UCSD-AML1 (cell line): ENCODE data around the gene MGAM2.
"Not testable (repeated sequence)": the region's sequence is repeated elsewhere in the genome, so short reads cannot be mapped to it uniquely, and the experiment has no call there.

Experiments used
- DNase-seq: peaks from one replicate; lab custom pipeline; 2025; ENCODE audit not compliant: unreplicated experiment; lab: John Stamatoyannopoulos, UW

Gene MGAM2

GRCh38 chr7:142111499-142111898 lies at the start of gene MGAM2:
TSS of gene MGAM2 (plus strand) at chr7:142111718. CDS start at chr7:142116874, 5,156 bp downstream.
- no peak for DNase-seq

DNA sequence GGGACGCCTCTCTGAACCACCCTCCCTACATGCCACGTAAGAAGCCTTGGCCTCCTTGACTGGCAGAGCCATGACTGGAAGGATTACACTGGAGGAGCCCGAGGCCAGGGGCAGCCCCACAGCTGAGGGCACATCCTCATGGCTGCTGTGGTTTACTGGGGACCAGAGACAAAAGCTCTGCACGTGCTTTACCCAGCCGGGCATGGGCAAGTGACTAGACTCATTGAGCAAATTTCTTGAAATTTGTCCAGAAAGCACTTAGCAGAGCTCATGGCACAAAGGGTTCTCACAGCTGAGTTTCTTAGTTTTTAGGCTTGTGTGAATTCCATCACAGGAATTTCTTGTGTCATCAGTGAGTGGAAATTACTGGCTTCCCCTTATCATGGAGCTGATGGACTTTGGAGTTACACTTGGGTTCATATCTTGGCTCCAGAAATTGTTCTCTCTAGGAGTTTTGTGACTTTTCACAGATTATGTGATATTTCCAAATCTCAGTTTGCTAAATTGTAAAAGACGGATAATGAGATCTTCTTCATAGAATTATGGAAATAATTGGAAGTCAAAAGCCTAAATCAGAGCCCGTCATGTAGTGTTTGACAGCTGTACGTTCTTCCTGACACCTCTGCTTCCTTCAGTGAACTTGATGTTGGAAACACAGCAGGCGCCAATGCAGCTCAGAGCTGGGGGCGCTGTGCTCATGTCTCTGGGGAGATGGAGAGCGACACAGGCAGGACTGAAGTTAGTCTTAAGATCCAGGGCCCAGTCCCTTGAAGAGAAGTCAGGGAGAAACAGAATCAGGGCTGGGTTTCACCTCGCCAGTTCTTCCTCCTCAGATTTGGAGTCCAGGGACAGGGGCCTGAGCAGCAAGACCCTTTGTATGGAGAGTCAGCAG lies 47.7 kb upstream of the MGAM2 start:
- no peak for DNase-seq

DNA sequence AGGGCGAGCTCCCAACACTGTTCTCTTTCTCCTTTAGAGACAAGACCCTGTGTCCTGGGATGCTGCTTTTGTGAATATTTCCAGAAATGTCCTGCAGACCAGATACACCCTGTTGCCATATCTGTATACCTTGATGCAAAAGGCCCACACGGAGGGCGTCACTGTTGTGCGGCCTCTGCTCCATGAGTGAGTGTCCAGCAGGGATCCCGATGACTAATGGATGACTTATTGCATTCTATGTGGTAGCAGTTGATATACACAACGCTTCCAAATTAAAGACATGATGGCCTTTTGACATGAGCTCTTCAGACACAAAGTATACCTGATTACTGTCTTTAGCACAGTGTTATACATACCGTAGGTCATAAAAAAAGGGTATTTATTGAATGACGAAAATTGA lies 45.0 kb upstream of the MGAM2 start:
- no peak for DNase-seq

DNA sequence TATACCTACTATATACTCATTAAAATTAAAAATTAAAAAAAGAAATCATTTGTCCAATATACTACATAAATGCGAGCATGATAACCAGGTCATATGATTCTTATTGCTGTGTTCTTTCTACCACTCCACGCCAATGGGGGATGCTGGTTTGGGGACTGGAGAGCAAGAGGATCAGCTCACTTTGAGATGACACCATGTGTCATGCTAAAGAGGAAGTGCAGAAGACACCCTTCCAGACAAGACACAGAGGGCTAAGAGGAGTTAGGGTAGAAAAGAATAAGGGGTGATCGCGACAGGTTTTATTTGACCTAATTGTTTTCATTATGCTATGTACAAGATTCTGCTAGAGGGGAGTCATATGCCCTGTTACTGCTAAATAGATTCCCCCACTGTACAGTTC lies 33.8 kb upstream of the MGAM2 start:
- no peak for DNase-seq

DNA sequence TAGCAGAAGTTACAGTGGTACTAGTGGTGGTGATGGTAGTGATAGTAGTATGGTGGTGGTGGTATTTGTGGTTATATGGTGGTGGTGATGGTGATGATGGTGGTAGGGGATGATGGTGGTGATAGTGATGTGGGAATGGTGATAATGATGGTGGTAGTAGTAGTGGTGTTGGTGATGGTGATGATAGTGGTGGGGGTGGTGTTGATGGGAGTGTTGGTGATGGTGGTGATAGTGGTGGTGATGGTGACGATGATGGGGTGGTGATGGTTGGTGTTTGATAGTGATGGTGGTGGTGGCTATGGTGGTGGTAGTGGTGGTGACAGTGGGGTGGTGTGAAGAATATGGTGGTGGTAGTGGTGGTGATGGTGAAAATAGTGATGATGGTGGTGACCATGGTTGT lies 27.9 kb upstream of the MGAM2 start:
- DNase-seq, result no peak

DNA sequence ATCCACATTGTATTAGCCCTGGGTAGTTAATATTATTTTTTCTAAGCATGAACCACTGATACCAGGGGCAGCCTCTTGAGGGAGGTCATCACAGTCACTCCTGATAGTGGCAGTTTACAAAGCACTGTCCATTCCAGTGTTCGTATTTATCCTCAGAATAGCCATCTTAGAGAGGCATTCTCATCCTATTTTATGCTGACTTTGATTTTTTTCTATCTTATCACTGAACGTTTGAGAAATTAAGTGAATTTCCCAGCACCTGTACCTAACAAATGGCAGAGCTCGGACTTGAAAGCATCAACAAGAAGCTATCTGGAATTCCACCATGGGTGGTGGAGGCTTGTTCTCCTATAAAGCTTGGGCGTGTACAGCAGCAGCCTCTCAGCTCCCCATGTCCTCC lies 26.1 kb upstream of the MGAM2 start:
- DNase-seq, result no peak

DNA sequence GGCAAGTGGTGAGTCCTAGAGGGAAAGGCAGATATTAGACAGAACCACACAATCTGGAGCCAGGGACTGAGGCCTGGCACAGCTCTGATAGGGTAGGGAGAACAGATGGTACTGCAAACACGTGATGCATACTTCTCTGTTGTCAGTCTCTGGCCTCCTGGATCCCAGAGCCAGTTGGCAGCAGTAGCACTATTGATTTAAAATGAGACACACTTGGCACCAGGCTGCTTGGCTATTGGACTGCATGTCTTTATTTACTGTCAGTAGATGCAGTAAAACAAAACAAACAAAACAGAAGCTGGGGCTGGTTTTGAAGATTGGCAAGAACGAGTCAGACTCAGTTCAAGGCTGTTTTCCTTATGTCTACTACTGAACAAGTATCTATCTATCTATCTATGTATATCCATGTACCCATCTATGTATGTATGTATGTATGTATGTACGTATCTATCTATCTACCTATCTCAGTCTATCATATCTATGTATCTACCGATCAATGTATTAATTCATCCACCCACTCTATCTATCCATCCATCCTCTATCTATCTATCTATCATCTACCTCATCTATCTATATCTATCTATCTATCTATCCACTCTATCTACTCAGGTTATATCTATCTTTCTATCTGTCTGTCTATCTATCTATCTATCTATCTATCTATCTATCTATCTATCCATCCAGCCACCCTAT lies 23.4 kb upstream of the MGAM2 start:
- DNase-seq, result no peak

DNA sequence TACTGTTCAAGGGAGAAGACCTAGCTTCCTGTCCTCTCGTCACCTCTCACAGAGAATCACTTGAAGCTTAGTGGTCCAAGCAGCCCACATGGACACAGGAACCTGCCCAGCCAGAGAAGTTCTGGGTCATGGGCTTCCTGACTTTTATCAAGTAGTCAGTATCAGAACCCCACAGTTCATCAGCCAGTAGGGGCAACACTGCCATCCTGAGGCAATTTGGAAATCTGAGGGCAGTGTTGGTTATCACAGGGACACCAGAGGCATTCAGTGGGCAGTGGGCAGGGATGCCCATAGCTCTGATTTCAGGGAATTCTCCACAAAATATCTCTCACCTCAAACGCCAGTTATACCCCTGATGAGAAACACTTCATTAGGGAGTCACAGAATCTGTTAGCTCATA lies 22.5 kb upstream of the MGAM2 start:
- no peak for DNase-seq

DNA sequence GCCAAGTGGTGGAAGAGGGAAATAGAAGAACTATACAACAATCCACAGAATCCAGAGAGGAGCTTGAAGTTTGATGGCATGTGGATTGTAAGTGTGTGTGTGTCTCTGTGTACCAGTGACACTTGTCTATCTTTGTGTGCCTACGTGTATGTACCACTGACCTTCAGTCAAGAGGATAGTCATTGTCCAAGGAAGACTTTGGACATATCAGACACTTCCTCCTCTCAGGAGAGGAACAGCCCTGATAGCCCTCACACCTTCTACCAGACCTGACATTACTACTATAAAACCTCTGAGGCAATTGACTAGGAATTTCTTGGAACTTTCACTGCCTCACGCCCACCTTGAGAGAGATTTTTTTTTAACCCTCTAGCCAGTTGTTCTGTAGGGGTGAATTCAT lies 19.6 kb upstream of the MGAM2 start:
- DNase-seq, result no peak

DNA sequence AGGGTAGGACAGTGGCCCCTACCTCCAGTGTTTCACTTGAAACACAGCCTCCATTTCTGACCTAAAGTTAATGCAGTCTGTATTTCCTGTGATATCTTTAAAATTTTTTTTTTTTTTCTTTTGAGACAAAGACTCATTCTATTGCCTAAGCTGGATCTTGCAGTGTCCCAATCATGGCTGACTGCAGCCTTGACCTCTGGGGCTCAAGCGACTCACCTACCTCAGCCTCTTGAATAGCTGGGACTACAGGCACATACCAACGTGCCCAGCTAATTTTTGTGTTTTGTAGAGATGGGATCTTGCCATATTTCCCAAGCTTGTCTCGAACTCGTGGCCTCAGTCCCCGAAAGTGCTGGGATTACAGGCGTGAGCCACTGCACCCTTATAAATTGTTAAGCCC lies 16.7 kb upstream of the MGAM2 start:
- no peak for DNase-seq

- no peak for DNase-seq
Measured at GRCh38 chr7:142097571-142097970, 13.9 kb upstream of the MGAM2 start.

- no peak for DNase-seq
Measured at GRCh38 chr7:142098004-142098403, 13.5 kb upstream of the MGAM2 start.

DNA sequence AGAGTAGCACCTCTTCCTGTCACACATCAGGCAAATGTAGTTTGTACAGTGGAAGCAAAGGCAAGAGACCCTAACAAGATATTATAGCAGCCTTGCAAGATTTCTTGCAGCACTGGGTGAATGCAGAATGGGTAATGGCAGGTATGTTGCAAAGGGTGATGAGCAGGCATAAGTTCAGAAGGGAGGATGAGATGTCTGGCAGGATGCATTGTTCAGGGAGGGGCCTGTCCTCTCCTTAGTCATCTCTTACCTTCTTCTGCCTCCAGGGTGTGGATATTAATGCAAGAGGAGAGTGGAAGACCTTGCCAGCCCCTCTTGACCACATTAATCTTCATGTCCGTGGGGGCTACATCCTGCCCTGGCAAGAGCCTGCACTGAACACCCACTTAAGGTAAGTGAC lies 12.2 kb upstream of the MGAM2 start:
- DNase-seq, result not testable (repeated sequence)

GRCh38 chr7:142100634-142101033 lies 10.9 kb upstream of the MGAM2 start:
- DNase-seq, result no peak

GRCh38 chr7:142101794-142102193 lies 9.7 kb upstream of the MGAM2 start:
- DNase-seq, result not testable (repeated sequence)

DNA sequence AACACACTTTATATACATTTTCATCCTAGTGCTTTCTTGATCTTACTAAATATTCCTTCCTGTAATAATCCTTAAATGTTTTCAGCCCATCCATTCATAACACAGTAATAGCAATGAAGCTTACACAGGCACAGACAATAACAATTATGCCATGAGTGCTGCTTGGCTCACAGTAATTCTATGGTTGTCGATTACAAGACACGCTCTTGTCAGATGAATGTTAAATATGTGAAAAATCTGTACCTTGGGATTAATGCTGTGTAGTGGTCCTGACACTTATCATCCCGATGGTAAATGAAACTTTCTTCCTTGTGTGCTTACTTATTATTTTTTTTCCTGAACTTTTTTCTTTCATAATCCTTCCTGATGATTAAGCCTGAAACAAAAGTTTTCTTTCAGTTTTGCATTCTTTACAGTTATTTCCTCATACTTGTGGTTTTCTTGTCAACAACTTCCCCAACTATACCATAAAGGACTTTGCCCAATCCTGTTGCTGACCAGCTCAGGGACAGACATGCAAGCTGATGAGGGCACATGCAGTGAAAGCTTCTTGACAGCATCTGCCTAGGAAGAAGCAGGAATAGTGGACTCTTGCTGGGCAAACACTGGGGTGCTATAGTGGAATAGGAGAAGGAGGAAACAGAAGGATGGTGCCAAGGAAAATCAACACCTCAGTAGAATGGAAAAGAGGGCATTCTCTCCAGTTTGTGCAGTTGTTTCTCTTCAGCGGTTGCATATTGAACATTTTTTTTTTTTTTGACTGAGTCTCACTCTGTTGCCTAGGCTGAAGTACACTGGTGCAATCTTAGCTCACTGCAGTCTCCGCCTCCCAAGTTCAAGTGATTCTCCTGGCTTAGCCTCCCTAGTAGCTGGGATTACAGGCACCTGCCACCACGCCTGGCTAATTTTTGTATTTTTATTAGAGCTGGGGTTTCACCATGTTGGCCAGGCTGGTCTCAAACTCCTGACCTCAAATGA lies 6.7 kb upstream of the MGAM2 start:
- no peak for DNase-seq

DNA sequence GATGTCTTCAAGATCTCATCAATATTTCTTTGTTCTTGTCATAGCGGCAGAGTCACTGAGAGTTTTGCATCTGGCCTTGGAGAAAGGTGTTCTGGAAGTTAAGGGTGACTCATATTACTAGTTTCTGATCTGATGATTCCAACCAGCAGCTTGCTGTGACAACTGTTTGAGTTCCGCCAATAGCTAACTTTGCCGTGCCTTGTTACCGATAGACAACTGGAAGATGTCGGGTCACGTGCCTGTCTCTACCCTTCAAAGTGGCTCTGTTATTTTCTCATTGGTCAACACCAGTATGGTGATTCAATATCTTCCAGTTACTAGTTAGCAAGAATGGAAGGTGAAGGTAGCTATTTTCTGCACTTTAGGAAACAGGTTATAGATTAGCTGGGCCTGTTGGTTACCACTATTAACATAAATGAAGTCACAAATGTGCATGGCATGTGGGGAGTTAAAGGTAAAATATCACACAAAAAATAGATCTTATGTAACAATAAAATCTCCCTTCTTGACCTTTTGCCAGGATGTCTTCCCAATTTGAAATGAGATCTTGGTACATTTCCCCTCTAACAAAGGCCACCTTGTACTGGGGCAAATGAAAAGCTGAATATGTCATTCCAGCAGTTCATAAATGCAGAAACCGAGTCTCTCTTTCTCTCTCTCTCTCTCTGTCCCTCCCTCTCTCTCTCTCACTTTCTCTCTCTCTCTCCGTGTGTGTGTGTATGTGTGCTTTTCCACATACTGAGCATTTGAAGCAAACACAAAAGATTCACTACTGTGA lies 2.6 kb upstream of the MGAM2 start:
- no peak for DNase-seq

- DNase-seq, result no peak
Measured at GRCh38 chr7:142110098-142110497, 1.4 kb upstream of the MGAM2 start.

GRCh38 chr7:142110638-142111037 lies 880 bp upstream of the MGAM2 start:
- DNase-seq, result no peak

GRCh38 chr7:142112086-142112485 lies 568 bp downstream of the MGAM2 start:
- no peak for DNase-seq
